ENCODE results near the gene TBX15.

DNA sequence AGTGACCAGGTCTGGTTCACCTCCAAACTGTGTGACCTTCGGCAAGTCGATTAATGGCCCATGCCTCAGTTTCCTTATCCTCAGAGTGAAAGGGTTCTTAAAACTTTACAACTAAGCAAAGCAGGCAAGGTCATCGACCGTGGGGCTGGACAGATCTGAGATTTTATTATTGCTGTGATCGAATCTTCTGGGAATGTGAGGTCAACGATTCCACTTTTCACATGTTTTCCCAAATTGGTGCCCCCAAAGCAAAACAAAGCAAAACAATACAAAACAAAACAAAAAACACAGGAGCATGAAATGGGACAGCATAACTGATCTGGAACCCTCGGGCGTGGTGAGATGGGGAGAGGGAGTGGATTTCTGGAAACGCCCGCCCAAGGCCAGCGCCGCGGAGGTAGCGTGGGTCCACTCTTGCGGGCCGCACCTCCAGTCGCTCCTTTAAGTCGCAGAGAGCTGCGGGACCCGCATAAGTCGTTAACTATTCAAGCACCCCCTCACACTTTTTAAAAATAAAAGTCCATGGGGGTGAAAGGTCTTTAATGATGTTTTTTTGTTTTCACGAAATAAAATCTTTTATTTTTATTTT is 4.2 kb upstream of the TBX15 start:
- TF ChIP-seq POLR2AphosphoS5 (IDR thresholded peaks at IDR 0.05; ENCODE audit: low read depth) (no peak), EZH2phosphoT487 (IDR thresholded peaks at IDR 0.05; ENCODE audit: unreplicated experiment) (no peak), EZH2 (IDR thresholded peaks at IDR 0.05; ENCODE audit: low read depth, unreplicated experiment) (peak; percentile 43), CREB1 (CRISPR knock-in tag; IDR thresholded peaks at IDR 0.05; ENCODE audit: low read depth) (no peak), ZNF331 (CRISPR knock-in tag; IDR thresholded peaks at IDR 0.05; ENCODE audit: low read depth) (no peak), JUNB (IDR thresholded peaks at IDR 0.05; ENCODE audit: unreplicated experiment) (no peak), ZNF114 (CRISPR knock-in tag; IDR thresholded peaks at IDR 0.05) (no peak), NANOG (IDR thresholded peaks at IDR 0.05; ENCODE audit: borderline replicate concordance) (no peak)
- TF ChIP-seq, protein P1, sequence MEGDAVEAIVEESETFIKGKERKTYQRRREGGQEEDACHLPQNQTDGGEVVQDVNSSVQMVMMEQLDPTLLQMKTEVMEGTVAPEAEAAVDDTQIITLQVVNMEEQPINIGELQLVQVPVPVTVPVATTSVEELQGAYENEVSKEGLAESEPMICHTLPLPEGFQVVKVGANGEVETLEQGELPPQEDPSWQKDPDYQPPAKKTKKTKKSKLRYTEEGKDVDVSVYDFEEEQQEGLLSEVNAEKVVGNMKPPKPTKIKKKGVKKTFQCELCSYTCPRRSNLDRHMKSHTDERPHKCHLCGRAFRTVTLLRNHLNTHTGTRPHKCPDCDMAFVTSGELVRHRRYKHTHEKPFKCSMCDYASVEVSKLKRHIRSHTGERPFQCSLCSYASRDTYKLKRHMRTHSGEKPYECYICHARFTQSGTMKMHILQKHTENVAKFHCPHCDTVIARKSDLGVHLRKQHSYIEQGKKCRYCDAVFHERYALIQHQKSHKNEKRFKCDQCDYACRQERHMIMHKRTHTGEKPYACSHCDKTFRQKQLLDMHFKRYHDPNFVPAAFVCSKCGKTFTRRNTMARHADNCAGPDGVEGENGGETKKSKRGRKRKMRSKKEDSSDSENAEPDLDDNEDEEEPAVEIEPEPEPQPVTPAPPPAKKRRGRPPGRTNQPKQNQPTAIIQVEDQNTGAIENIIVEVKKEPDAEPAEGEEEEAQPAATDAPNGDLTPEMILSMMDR (conservative IDR thresholded peaks at IDR 0.05; ENCODE audit: low read depth in 2 of 2) = no peak
- TF ChIP-seq, protein P2, sequence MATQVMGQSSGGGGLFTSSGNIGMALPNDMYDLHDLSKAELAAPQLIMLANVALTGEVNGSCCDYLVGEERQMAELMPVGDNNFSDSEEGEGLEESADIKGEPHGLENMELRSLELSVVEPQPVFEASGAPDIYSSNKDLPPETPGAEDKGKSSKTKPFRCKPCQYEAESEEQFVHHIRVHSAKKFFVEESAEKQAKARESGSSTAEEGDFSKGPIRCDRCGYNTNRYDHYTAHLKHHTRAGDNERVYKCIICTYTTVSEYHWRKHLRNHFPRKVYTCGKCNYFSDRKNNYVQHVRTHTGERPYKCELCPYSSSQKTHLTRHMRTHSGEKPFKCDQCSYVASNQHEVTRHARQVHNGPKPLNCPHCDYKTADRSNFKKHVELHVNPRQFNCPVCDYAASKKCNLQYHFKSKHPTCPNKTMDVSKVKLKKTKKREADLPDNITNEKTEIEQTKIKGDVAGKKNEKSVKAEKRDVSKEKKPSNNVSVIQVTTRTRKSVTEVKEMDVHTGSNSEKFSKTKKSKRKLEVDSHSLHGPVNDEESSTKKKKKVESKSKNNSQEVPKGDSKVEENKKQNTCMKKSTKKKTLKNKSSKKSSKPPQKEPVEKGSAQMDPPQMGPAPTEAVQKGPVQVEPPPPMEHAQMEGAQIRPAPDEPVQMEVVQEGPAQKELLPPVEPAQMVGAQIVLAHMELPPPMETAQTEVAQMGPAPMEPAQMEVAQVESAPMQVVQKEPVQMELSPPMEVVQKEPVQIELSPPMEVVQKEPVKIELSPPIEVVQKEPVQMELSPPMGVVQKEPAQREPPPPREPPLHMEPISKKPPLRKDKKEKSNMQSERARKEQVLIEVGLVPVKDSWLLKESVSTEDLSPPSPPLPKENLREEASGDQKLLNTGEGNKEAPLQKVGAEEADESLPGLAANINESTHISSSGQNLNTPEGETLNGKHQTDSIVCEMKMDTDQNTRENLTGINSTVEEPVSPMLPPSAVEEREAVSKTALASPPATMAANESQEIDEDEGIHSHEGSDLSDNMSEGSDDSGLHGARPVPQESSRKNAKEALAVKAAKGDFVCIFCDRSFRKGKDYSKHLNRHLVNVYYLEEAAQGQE (IDR thresholded peaks at IDR 0.05; ENCODE audit: unreplicated experiment) = no peak
- TF ChIP-seq, protein P3, sequence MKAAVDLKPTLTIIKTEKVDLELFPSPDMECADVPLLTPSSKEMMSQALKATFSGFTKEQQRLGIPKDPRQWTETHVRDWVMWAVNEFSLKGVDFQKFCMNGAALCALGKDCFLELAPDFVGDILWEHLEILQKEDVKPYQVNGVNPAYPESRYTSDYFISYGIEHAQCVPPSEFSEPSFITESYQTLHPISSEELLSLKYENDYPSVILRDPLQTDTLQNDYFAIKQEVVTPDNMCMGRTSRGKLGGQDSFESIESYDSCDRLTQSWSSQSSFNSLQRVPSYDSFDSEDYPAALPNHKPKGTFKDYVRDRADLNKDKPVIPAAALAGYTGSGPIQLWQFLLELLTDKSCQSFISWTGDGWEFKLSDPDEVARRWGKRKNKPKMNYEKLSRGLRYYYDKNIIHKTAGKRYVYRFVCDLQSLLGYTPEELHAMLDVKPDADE (IDR thresholded peaks at IDR 0.05) = no peak

All from GM23338 (cell line).